AG10803 (cell line): ENCODE results near the gene NALF2.
A peak's percentile ranks its signal among the peaks of the same experiment; 100 is the strongest.

Experiments used
- DNase-seq: peaks from one replicate; pipeline ENCODE4 v3.0.0; 2010; ENCODE audit warnings: low read depth
- H3K4me3 ChIP-seq: 2 replicates; pipeline ENCODE4 v1.5.1; 2011; ENCODE audit warnings: mild to moderate bottlenecking, low read length, control low read depth
- CTCF ChIP-seq: conservative IDR thresholded peaks from 2 replicates; pipeline ENCODE4 v1.5.1; 2011; ENCODE audit warnings: mild to moderate bottlenecking, low read length, control low read depth, inconsistent platforms

NALF2 gene

DNA sequence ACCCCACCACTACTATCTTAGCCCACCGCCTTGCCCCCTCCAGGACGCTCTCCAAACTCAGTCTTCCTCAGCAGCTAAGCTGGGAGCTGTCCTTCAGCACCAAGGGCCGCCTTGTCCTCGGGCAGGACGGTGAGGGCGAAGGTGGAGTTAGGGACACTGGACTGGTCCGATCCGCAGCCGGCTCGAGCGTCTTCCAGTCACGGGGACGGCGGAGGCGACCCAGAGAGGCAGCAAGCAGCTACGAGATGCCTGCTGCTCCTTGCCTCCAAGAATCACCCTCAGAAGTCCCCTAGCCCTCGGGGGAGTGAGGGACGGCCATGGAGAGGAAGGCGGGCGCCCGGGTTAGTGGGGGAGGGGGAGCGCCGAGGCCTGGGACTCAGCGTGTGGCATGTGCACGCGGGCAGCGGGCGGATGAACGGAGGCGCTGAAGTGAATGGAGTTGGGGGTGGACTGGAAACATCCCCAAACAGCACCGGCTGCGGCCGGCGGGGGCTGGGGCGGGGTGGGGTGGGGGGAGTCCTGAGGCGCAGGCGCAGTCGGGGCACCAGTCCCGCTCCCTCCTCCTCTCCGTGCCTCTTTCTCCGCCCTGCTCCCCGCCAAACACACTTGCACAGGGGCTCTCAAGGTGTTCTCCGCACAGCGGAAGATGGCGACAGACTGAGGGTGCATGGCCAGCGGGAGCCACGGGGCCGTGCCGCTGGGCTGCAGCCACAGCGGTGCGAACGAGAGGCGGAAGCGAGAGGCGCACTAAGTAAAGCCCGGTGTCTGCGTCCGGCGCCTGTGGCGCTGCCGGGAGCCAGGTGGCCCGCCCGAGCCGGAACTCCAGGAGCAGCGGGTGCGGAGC, at the start of gene NALF2:
TSS of gene NALF2 (plus strand) at position 545 of the 844 bp plus-strand sequence. CDS start 957 bp downstream, outside the sequence.
- peak; percentile 11 for DNase-seq
- no peak within 1 kb of the TSS for H3K4me3 ChIP-seq
- no peak for TF ChIP-seq CTCF

DNA sequence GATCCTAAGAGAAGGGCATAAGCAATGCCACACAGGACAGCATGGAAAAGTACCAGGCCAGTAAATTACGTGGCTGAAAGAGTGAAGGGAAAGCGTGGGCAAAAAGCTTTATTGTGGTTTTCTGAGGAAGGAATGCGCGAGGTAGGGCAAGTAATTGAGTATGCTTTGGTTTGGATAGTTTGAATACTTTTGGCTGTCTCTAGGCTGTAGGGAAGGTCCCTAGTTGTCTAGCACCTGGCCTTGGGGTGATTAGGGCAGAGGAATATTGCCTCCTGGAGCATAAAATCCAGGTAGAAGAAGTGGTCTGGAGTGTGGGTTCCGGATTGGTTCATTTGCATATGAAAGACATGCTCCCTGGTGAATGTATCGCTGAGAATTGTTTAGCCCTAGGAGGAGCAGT, 46.4 kb upstream of the NALF2 start:
- DNase-seq: no peak
- TF ChIP-seq CTCF: no peak

GRCh38 chrX:69466546-69466945, 37.6 kb upstream of the NALF2 start:
- TF ChIP-seq CTCF: no peak
- no peak overlapping the region for H3K4me3 ChIP-seq
- DNase-seq: no peak

More for the DNA sequence above, 46.4 kb upstream of the NALF2 start:
- H3K4me3 ChIP-seq: no peak overlapping the region

GRCh38 chrX:69469975-69470374, 34.2 kb upstream of the NALF2 start:
- no peak overlapping the region for H3K4me3 ChIP-seq
- no peak for DNase-seq
- TF ChIP-seq CTCF: no peak

- H3K4me3 ChIP-seq: no peak overlapping the region
- no peak for TF ChIP-seq CTCF
- no peak for DNase-seq
These were observed 14.5 kb upstream of the NALF2 start for GRCh38 chrX:69489625-69490024.

DNA sequence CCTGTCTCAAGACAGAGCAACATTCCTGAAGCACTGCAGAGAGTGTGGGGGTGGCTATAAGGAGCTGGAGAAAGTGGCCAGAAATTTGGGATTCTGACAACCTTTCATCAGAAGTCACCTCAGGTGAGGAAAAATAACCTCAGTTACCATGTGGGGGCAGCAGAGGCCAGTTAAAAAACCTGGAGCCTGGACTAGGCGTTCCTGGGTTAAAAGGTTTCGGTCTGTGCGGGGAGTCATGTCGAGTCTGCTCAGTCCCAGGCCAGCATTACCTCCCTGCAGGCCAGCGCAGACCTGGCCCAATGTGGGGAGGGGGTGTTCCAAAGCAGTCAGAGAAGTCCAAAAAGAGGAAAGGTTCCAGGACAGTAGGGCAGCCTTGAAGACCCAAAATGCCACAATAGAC, 10.9 kb upstream of the NALF2 start:
- no peak overlapping the region for H3K4me3 ChIP-seq
- DNase-seq: no peak
- peak; percentile 32 for TF ChIP-seq CTCF

DNA sequence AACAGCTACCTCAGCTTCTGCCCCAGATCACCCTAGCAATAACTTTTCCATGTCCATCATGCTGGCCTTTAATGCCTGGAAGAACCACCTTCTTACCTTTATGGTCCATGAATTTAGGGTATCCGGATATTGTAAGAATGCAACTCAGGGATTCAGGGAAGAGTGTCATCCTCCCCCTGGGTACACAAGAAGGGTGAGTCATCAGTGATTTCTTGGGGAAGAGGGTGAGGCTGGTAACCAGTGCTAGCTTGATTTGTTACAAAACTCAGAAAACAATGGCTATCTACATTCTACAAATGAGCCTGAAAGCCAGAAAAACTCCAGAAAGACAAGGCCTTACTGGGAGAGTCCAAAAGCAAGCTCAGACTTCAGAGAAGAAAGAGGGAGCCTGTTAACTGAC, 10.4 kb upstream of the NALF2 start:
- DNase-seq: no peak
- no peak for TF ChIP-seq CTCF
- H3K4me3 ChIP-seq: no peak overlapping the region
